OCI-LY3 (cell line): Measurements from ENCODE around the gene HJURP.

ENCODE experiments used
- CTCF ChIP-seq: fragments of 200-600, 300-600 bp; sonication (generic); IDR thresholded peaks from 2 replicates; pipeline ENCODE4 v1.5.1; 2014; ENCODE audit warnings: antibody characterized with exemption, low read length, low read depth
- EZH2phosphoT487 ChIP-seq: fragments of 200-600 bp; shearing (Covaris generic); IDR thresholded peaks from 2 replicates; pipeline ENCODE4 v1.6.1; 2018; ENCODE audit warnings: antibody characterized with exemption, mixed run types, low read depth

- TF ChIP-seq CTCF: no peak
- TF ChIP-seq EZH2phosphoT487: no peak
Measured at GRCh38 chr2:233854241-233854981, at the start of gene HJURP.
